Calu3 (cell line): ENCODE data around the gene LSMEM2. TPM values are rescaled to one million over a fixed set of nuclear protein-coding genes. Genes with fewer than 3 reads are reported as not detected.

Experiments used
- BruUV-seq: library from RNA; stranded (reverse); fragments of 400-500 nt; replicated peaks from 2 replicates; lab custom pipeline; 2021; lab: Mats Ljungman, UMichigan
- CTCF ChIA-PET: fragments of 300-600 bp; sonication (Branson Sonifier 250); formaldehyde crosslinking; loops from one replicate; lab custom pipeline; 2022; ENCODE audit warnings: antibody characterized with exemption; lab: Charles Lee
- DNase-seq: peaks from one replicate; pipeline ENCODE4 v3.0.0; 2022
- H3K27ac Mint-ChIP-seq: one replicate; pipeline ENCODE4 v1.8.0; 2022; ENCODE audit warnings: mixed read lengths; ENCODE audit not compliant: unreplicated experiment
- H3K27me3 Mint-ChIP-seq: one replicate; pipeline ENCODE4 v1.8.0; 2022; ENCODE audit warnings: mixed read lengths; ENCODE audit not compliant: unreplicated experiment
- H3K36me3 Mint-ChIP-seq: one replicate; pipeline ENCODE4 v1.8.0; 2022; ENCODE audit warnings: mild to moderate bottlenecking, moderate library complexity, mixed read lengths; ENCODE audit not compliant: insufficient read depth, unreplicated experiment
- H3K4me1 Mint-ChIP-seq: one replicate; pipeline ENCODE4 v1.8.0; 2022; ENCODE audit warnings: mild to moderate bottlenecking, low read depth, mixed read lengths; ENCODE audit not compliant: unreplicated experiment
- H3K4me3 Mint-ChIP-seq: one replicate; pipeline ENCODE4 v1.8.0; 2022; ENCODE audit warnings: mild to moderate bottlenecking, low read depth, moderate library complexity, mixed read lengths; ENCODE audit not compliant: unreplicated experiment
- H3K9me3 Mint-ChIP-seq: one replicate; pipeline ENCODE4 v1.8.0; 2022; ENCODE audit warnings: low read depth, mixed read lengths; ENCODE audit not compliant: unreplicated experiment
- intact Hi-C: fragments of 100-400 bp; cut with micrococcal nuclease; formaldehyde crosslinking; loops from one replicate; pipeline ENCODE4 v1.10.0; 2022; ENCODE audit not compliant: unreplicated experiment
- total RNA-seq: library from RNA; stranded (reverse); gene quantifications from 2 replicates; pipeline ENCODE4 v1.2.3, GENCODE V29; 2022
- TF ChIP-seq, protein P1 (sequence below): fragments of 200-600 bp; IDR thresholded peaks from one replicate; pipeline ENCODE4 v1.8.0; 2022; ENCODE audit warnings: antibody characterized with exemption; ENCODE audit not compliant: unreplicated experiment

The LSMEM2 gene
- total RNA-seq, 1 experiment from 2014 or later, result not detected

DNA sequence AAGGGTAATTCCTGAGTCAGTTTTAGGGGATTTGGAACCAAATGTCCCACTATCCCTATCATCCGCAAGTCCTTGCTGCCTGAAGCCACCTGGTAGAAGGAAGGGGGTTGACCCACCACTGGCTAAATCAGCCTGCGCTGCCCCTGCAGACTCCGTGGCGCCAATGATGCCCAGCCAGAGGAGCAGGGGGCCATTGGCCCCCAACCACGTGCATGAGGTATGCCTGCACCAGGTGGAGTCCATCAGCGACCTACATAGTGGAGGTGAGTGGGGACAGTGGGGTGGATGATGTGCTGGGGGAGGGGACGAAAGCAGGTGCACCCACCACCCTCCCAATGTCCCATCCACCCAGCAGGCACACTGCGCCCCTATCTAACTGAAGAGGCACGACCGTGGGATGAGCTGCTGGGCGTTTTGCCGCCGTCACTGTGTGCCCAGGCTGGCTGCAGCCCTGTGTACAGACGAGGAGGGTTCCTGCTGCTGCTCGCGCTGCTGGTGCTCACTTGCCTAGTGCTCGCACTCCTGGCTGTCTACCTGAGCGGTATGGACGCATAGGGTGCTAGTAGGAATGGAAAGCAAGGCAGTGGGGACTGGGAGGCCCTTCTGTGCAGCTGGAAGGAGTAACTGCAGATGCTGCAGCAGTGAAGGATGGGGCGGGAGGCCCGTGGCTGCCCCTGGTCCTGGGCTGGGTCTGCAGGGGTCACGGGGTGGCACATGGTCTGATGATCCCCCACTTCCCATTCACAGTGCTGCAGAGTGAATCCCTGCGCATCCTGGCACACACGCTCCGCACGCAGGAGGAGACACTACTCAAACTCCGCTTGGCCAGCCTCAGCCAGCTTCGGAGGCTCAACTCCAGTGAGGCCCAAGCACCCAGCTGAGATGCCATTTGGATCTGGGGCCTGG is 7.7 kb downstream of the LSMEM2 start:
- TF ChIP-seq, protein P1, sequence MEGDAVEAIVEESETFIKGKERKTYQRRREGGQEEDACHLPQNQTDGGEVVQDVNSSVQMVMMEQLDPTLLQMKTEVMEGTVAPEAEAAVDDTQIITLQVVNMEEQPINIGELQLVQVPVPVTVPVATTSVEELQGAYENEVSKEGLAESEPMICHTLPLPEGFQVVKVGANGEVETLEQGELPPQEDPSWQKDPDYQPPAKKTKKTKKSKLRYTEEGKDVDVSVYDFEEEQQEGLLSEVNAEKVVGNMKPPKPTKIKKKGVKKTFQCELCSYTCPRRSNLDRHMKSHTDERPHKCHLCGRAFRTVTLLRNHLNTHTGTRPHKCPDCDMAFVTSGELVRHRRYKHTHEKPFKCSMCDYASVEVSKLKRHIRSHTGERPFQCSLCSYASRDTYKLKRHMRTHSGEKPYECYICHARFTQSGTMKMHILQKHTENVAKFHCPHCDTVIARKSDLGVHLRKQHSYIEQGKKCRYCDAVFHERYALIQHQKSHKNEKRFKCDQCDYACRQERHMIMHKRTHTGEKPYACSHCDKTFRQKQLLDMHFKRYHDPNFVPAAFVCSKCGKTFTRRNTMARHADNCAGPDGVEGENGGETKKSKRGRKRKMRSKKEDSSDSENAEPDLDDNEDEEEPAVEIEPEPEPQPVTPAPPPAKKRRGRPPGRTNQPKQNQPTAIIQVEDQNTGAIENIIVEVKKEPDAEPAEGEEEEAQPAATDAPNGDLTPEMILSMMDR, result no peak
- no peak overlapping the region for H3K27ac Mint-ChIP-seq
- BruUV-seq, result no TSS peak
- H3K4me3 Mint-ChIP-seq, result no peak overlapping the region
- peaks cover 30% of the 10 kb centered on the region for H3K36me3 Mint-ChIP-seq
- CTCF ChIA-PET, result no interaction called here
- DNase-seq, result no peak
- intact Hi-C loops, result no loop called here
- H3K9me3 Mint-ChIP-seq, result no peaks in the 10 kb centered on the region
- H3K27me3 Mint-ChIP-seq, result no peaks in the 10 kb centered on the region
- peaks cover 8% of the 10 kb centered on the region for H3K4me1 Mint-ChIP-seq

DNA sequence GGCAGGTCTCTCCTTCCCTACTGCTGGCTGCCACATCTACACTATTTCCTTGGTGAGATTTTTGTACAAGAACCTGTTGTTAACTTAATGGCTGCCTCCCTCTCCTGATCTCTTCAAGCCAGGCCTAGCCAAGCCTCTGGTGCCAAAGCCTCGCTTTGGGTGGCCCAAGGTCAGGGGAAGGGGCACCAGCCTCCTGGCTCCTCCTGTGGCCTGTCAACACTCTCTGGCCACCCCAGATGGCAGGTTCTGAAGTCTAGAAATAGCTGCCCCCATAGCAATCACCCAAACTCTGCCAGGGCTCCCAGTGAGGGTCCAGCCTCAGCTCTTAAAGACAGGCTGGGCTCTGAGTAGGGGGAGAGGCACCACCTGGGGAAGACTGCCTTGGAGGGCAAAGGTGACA is 8.4 kb downstream of the LSMEM2 start:
- Mint-ChIP-seq H3K36me3 (peaks cover 37% of the 10 kb centered on the region), H3K4me3 (no peak overlapping the region), H3K4me1 (peaks cover 9% of the 10 kb centered on the region), H3K27ac (no peak overlapping the region), H3K9me3 (no peaks in the 10 kb centered on the region), H3K27me3 (no peaks in the 10 kb centered on the region)
- CTCF ChIA-PET, result no interaction called here
- DNase-seq, result no peak
- TF ChIP-seq, protein P1, result no peak
- no TSS peak for BruUV-seq
- intact Hi-C loops, result no loop called here

DNA sequence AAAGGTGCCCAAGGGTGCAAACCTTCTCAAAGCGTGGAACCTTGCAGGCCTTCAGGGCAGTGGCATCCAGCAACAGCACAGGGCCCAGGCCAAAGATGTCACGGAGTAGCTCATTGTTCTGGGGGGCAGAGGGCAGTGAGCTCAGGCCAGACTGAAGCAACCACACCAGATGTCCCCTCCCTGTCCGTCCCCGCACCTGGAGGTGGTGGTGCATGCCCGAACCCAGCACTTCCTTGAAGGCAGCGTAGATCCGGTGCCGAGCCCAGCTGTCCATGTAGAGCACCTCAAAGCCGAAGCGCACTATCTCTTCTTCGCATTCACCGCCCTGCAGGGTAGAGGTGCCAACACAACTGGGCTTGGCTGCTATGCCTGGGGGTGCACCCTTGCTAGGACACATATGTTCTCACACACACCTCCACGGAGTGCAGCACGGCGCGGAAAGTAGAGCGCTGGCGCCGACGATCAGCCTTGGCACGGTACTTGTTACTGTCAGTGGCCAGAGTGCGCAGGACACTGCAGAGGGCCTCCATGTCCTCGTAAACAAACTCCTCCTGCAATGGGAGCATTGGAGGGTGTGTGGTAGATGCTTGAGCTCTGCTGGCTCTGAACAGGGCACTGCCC is 9.6 kb downstream of the LSMEM2 start:
- Mint-ChIP-seq H3K36me3 (peaks cover 43% of the 10 kb centered on the region), H3K4me3 (no peak overlapping the region), H3K4me1 (peaks cover 19% of the 10 kb centered on the region), H3K9me3 (no peaks in the 10 kb centered on the region), H3K27ac (no peak overlapping the region), H3K27me3 (no peaks in the 10 kb centered on the region)
- intact Hi-C loops, result no loop called here
- no TSS peak for BruUV-seq
- TF ChIP-seq, protein P1, result no peak
- no peak for DNase-seq
- CTCF ChIA-PET, result no interaction called here

GRCh38 chr3:50289130-50289529 is 10.2 kb downstream of the LSMEM2 start:
- DNase-seq, result no peak
- TF ChIP-seq, protein P1, result no peak
- Mint-ChIP-seq H3K4me3 (no peak overlapping the region), H3K4me1 (peaks cover 19% of the 10 kb centered on the region), H3K27ac (no peak overlapping the region), H3K27me3 (no peaks in the 10 kb centered on the region), H3K9me3 (no peaks in the 10 kb centered on the region), H3K36me3 (peaks cover 43% of the 10 kb centered on the region)
- CTCF ChIA-PET, result no interaction called here
- intact Hi-C loops, result no loop called here
- no TSS peak for BruUV-seq
